Thoracic aorta (tissue), 2 donors: ENCODE data around the gene FPGS. TPM values are rescaled to one million over a fixed set of nuclear protein-coding genes. Genes with fewer than 3 reads are reported as not detected.

Experiments
- ATAC-seq: fragments of 150-250 bp; one replicate; pipeline ENCODE4 v1.8.0; 2017; ENCODE audit warnings: low read depth; ENCODE audit not compliant: insufficient number of reproducible peaks, low FRiP score
- DNase-seq: peaks from one replicate; pipeline ENCODE4 v3.0.0-alpha.2; 2020; ENCODE audit warnings: low spot score
- H3K27ac ChIP-seq, 2 donors: fragments of 200-600 bp; sonication (generic); 1 replicate in 1 of 2; 2 replicates in 1 of 2; pipeline ENCODE4 v1.5.1; 2016; ENCODE audit warnings: mild to moderate bottlenecking in 2 of 2, moderate library complexity in 2 of 2
- H3K27me3 ChIP-seq: fragments of 200-600 bp; sonication (generic); replicated peaks from 2 replicates; pipeline ENCODE4 v1.6.0; 2016; ENCODE audit warnings: mild to moderate bottlenecking; ENCODE audit not compliant: insufficient read depth
- H3K36me3 ChIP-seq: fragments of 200-600 bp; sonication (generic); one replicate; pipeline ENCODE4 v1.5.1; 2016
- H3K4me1 ChIP-seq, 2 donors: fragments of 200-600 bp; sonication (generic); 1 replicate in 1 of 2; 2 replicates in 1 of 2; pipeline versions ENCODE4 v1.5.1 to v1.6.0; 2016; ENCODE audit warnings: low read depth in 2 of 2, mild to moderate bottlenecking in 1 of 2; ENCODE audit not compliant: control insufficient read depth in 1 of 2
- H3K4me3 ChIP-seq: fragments of 200-600 bp; sonication (generic); 2 replicates; pipeline ENCODE4 v1.5.1; 2016; ENCODE audit warnings: mild to moderate bottlenecking
- H3K9me3 ChIP-seq: fragments of 200-600 bp; sonication (generic); 2 replicates; pipeline ENCODE4 v1.5.1; 2016
- total RNA-seq, 2 donors: library from RNA; depleted of rRNA; stranded (reverse); fragments of >200 nt; gene quantifications; one replicate each; pipeline versions ENCODE4 v1.1.0 to v1.2.3, GENCODE V29; 2016
- TF ChIP-seq, protein P1 (sequence below): fragments of 200-600 bp; sonication (generic); IDR thresholded peaks from one replicate; pipeline ENCODE4 v1.5.1; 2019; ENCODE audit warnings: antibody characterized with exemption

Gene FPGS
- total RNA-seq, 2 donors from 2014 or later, result 119 to 136 TPM

DNA sequence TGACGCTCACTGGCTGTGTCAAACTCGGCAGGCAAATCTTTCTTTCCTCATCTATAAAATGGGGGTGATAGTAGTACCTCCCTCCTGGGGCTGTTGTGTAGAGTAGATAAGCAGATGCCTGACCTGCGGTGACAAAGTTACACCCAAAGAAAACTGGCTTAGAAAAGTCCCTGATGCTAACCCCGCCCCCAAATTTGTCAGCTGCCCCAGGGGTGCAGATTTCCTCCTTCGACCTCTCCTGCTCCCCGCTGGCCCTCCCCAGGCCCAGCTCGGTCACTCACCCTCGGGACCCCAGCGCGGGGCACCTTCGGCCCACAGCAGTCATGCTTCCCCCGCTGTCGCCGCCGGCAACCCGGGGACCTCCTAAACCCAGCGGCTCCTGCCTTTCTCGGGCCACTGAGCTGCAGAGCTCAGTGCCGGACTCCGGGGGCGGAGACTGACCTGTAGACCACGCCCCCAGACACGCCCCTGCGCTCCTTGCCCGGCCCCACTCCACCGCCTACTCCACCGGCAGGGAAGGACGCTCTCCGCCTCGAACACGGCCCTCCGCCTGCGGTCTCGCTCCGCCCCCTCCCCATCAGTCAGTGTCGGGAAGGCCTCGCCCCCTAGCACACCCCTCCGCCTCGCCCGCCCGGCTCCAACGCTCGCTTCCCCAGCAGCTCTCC, 31.6 kb upstream of the FPGS start:
- Histone ChIP-seq H3K27me3 (no peaks in the 10 kb centered on the region), H3K4me1 (peaks cover 8% of the 10 kb centered on the region in 2 donors), H3K4me3 (peak overlapping the region; percentile 76), H3K36me3 (no peaks in the 10 kb centered on the region), H3K27ac (peak overlapping the region in 1 of 2 donors; percentile 44), H3K9me3 (no peaks in the 10 kb centered on the region)
- peak; percentile 96 for DNase-seq
- TF ChIP-seq, protein P1, sequence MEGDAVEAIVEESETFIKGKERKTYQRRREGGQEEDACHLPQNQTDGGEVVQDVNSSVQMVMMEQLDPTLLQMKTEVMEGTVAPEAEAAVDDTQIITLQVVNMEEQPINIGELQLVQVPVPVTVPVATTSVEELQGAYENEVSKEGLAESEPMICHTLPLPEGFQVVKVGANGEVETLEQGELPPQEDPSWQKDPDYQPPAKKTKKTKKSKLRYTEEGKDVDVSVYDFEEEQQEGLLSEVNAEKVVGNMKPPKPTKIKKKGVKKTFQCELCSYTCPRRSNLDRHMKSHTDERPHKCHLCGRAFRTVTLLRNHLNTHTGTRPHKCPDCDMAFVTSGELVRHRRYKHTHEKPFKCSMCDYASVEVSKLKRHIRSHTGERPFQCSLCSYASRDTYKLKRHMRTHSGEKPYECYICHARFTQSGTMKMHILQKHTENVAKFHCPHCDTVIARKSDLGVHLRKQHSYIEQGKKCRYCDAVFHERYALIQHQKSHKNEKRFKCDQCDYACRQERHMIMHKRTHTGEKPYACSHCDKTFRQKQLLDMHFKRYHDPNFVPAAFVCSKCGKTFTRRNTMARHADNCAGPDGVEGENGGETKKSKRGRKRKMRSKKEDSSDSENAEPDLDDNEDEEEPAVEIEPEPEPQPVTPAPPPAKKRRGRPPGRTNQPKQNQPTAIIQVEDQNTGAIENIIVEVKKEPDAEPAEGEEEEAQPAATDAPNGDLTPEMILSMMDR, result no peak
- peak; percentile 95 for ATAC-seq

DNA sequence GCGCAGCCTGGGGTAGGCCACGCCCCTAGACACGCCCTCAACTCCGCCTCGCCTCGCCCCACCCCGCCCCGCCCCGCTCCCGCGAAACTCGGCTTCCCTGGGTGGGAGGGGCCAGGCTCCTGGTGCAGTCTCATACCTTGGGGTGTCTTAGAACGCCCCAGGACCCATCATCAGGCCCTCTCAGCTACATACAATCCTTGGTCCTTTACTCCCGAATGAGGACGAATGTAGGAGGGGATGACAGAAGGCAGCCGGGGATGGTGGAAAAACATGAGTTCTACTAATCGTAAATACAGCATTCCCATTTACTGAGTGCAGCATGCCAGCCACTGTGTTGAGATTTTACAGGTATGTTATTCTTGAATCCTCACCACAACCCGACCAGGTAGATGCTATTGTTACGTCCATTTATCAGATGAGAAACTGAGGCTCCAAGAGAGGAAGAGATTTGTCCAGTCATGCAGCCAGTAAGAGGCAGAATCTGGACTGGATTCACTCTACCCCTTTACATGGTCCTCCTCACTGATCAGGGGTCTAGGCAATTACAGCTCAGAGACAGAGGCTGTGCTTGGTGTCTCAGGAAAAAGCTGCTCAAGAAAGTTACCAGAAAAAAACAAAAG, 31.0 kb upstream of the FPGS start:
- Histone ChIP-seq H3K4me3 (peak overlapping the region; percentile 76), H3K27ac (no peak overlapping the region), H3K27me3 (no peaks in the 10 kb centered on the region), H3K36me3 (no peaks in the 10 kb centered on the region), H3K9me3 (no peaks in the 10 kb centered on the region), H3K4me1 (peaks cover 8% of the 10 kb centered on the region in 2 donors)
- TF ChIP-seq, protein P1, result no peak
- DNase-seq, result no peak
- ATAC-seq, result no peak

DNA sequence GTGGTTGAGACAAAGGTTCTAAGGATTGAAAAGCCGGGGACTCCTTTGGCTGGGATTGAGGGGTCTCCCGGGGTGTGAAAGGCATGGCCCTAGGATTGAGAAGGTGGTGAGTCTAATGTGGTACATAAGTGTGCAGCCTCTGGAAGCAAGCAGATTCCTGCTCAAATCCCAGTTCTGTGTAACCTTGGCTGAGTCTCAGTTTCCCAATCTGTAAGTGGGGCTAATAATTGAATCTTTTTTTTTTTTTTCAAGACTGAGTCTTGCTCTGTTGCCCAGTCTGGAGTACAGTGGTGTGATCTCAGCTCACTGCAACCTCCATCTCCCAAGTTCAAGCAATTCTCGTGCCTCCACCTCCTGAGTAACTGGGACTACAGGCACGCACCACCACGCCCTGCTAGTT, 30.1 kb upstream of the FPGS start:
- Histone ChIP-seq H3K9me3 (no peaks in the 10 kb centered on the region), H3K36me3 (no peaks in the 10 kb centered on the region), H3K27ac (no peak overlapping the region), H3K27me3 (no peaks in the 10 kb centered on the region), H3K4me3 (no peak overlapping the region), H3K4me1 (peaks cover 8% of the 10 kb centered on the region in 2 donors)
- TF ChIP-seq, protein P1, result no peak
- ATAC-seq (no peak), DNase-seq (no peak)

DNA sequence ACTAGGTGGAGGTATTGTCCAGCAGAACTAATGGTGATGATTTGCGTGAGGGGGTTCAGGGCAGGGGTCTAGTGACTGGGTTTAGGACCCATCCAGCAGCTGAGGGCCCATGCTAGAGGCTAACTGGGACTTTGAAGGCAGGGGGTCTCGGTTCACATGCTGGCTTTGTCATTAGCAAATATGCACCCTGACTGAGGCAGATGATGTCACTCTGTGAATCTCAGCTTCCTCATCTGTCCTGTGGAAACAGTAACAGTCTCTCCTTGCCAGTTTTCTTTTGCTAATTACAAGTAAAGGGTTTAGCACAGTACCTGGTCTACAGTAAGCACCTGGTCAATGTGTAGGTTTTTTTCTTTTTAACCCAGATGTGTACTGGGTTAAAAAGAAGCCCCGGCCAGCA, 29.4 kb upstream of the FPGS start:
- no peaks in the 10 kb centered on the region for H3K36me3 ChIP-seq
- TF ChIP-seq, protein P1, result no peak
- ATAC-seq, result no peak
- H3K4me3 ChIP-seq, result no peak overlapping the region
- H3K27ac ChIP-seq, result no peak overlapping the region
- H3K9me3 ChIP-seq, result no peaks in the 10 kb centered on the region
- peaks cover 8% of the 10 kb centered on the region in 2 donors for H3K4me1 ChIP-seq
- DNase-seq, result no peak
- no peaks in the 10 kb centered on the region for H3K27me3 ChIP-seq

DNA sequence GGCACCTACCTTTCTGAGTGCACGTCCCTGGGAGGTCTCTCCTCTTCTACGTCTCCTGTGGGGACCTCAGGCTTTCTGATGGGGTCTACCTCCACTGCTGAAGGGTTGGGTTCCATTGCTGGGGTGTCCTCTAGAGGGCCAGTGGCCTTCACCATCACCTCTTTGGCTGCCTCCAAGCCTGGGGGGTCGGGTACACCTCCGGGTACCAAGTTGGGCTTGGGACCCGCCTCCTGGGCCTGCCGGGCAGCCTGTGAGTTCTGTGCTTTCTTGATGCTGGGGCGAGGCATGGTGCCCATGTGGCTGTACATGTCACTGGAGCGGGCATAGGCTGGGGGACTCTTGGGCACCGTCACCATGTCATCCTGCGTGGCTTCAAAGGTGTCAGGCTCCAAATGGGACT, 28.7 kb upstream of the FPGS start:
- Histone ChIP-seq H3K27ac (no peak overlapping the region), H3K27me3 (no peaks in the 10 kb centered on the region), H3K36me3 (no peaks in the 10 kb centered on the region), H3K4me3 (no peak overlapping the region), H3K9me3 (no peaks in the 10 kb centered on the region), H3K4me1 (peaks cover 8% of the 10 kb centered on the region in 2 donors)
- DNase-seq (no peak), ATAC-seq (no peak)
- TF ChIP-seq, protein P1, result no peak
